ENCODE results near the gene LRRC8D.
A peak's percentile ranks its signal among the peaks of the same experiment; 100 is the strongest.

LRRC8D gene

DNA sequence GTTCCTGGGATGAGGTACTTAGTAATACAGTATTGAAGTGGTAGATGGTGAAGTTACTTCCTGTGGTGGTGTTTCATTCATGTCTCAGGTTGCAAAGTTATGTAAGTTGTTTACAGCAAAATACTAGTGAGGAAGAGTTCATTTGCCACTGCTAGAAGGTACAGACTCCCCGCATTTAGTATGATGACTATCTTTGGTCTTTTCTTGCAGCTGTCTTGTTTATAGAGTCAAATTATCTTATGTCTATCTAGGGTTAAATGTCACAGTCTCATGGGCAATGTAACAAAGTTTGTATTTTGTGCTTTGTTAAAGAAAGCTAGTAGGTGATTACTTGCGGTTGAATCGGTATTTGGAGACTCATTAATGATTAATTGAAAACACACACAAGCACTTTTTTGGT is 50.2 kb downstream of the LRRC8D start:
- DNase-seq (ENCODE audit: low spot score) = no peak

DNA sequence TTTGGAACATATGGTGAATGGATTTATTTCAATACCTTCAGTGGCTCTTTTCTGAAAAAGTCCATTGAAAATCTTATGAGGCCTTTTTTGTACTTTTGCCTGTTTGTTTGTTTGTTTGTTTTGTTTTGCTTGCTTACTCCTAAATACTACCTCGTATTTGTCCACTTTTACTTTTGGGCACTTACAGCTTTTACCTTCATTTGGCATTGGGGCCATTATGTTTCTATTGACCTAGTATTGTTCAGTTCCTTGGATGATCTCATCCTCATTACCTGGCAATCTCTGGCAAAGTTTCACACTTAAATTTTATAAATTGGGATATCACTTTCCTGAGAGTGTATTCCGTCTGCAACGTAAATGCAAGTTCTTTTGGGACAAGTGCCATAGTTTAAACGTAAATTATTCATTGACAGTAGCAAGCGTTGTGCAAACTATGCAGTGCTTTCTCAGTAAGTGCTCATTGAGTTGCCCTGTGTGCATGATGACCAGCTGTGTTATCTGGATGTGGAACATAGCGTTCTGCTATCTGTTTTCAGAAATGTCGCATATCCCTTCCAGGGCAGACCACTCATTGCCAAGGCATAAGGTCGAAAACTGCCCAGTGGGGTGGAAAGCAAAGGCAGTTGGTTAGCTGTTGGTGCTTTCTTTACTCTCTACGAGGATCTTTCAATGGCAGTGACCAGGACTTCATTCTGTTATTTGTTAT is 51.1 kb downstream of the LRRC8D start:
- DNase-seq (ENCODE audit: low spot score) = no peak

- DNase-seq (ENCODE audit: low spot score) = no peak
Observed at GRCh38 chr1:89872567-89872966, 51.7 kb downstream of the LRRC8D start.

GRCh38 chr1:89873288-89873687 is 52.5 kb downstream of the LRRC8D start:
- DNase-seq (ENCODE audit: low spot score) = no peak

GRCh38 chr1:89873770-89874169 is 52.9 kb downstream of the LRRC8D start:
- peak; percentile 60 for DNase-seq (ENCODE audit: low spot score)

DNA sequence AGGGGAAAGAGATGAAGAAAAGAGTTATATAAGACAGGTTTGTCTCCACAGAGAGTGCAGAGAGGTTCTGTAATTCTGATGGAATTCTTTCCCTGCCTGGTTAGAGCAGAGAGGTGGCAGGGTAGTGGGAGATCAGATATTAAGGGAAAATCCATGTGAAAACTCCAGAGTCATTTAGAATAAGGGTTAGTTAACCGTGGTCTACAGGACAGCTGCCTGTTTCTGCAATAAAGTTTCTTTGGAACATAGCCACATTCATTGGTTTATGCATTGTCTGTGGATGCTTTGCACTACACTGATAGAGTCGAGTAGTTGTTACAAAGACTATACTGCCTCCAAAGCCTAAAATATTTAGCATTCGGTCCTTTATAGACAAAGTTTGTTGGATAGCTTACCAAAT is 55.6 kb downstream of the LRRC8D start:
- DNase-seq (ENCODE audit: low spot score) = no peak

DNA sequence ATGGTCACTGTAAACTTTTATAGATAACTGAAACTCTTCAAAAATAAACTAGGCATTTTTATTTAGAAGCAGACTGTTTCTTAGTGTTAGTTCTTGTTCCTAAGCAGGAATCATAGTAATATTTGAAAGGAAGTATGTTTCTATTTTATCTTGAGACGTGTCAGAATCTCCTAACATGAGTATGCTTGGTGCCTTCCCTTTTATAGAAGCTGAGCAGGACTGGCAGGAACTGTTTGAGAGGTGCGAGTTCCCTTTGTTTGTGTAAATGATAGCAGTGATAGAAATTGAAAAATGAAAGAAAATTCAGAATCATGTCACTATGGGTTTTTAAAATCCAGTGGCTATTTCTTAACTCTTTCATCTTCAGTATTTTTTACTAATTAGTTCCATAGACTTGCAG is 56.9 kb downstream of the LRRC8D start:
- no peak for DNase-seq (ENCODE audit: low spot score)

GRCh38 chr1:89878256-89878655 is 57.4 kb downstream of the LRRC8D start:
- DNase-seq (ENCODE audit: low spot score) = no peak

DNA sequence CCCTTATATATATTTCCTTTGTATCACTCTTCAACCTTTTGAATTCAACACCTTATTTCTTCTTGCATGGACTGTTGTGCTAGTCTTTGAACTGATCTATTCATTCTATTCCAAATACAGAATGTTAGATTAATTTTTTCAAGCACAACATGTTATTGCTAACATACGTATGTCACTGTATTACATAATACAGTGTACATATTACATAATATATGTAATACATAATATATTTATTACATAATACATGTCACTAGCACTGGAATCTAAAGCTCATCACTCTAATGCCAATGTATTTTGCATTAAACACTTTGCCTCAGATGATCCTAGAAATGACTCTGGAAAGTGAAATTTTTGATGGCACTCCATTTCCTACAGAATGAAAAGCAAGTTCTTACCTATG is 59.8 kb downstream of the LRRC8D start:
- no peak for DNase-seq (ENCODE audit: low spot score)

DNA sequence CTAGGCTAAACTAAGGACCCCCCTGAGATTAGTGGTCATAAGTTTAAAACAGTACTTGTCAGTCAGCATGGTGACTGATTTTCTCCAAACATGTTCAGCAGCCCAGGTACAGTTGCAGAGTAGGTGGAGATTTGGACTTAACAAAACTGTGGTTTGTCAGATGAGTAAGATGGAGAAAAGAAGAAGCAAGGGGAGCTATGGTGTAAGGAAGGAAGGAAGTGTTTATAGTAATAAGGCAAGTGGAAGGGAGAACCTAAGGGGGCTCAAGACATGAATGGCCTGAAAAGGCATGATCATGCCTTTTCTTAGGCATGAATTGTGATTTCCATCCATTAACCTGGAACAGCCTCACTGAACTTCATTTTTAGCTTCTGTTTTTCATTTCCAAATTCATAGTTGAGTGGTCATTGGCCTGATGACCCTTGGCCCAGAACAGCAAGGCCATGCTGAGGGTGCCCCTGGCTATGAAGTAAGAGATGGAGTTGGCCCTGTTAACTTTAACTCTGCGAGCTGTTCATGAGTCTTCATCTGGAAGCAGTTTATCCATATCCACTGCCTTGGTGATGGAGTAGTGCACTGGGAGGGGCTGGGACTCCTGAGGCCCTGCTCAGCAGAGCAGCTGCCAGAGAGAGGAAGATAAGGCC is 60.7 kb downstream of the LRRC8D start:
- no peak for DNase-seq (ENCODE audit: low spot score)

DNA sequence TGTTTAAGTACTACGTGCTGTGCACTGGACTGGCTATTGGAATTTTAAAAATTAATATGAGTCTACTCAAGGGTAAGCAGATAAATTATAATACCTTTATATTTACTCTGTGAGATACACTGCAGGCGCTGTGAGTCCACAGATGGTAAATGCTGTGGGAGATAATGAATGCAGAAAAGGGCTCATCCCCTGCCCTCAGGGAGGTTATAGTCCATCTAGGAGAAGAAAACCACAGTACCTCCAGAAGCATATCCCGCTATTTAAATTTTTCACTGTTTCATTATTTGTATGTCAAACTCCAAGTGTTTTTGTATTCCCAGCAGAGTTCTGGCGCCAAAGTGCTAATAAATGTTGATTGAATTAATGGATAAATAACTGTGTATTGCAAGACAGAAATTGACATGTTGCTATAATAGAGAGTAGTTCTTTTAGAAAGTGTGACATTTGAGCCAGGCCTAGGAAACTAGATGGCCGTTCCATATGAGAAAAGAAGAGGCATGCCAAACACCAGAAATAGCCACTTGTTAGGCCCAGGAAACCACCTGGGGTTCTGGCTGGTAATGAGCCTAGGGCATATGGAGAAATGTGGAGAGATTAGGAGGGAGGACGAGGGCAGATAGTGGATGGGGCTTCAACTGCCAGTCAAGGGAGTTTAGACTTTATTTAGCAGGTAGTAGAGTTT is 61.7 kb downstream of the LRRC8D start:
- no peak for DNase-seq (ENCODE audit: low spot score)

- no peak for DNase-seq (ENCODE audit: low spot score)
Observed at GRCh38 chr1:89883030-89883379, 62.2 kb downstream of the LRRC8D start.

GRCh38 chr1:89884718-89885596 is 64.1 kb downstream of the LRRC8D start:
- peak; percentile 24 for DNase-seq (ENCODE audit: low spot score)

GRCh38 chr1:89887270-89887669 is 66.4 kb downstream of the LRRC8D start:
- peak; percentile 48 for DNase-seq (ENCODE audit: low spot score)

- no peak for DNase-seq (ENCODE audit: low spot score)
Observed at GRCh38 chr1:89887713-89888112, 66.9 kb downstream of the LRRC8D start.

DNA sequence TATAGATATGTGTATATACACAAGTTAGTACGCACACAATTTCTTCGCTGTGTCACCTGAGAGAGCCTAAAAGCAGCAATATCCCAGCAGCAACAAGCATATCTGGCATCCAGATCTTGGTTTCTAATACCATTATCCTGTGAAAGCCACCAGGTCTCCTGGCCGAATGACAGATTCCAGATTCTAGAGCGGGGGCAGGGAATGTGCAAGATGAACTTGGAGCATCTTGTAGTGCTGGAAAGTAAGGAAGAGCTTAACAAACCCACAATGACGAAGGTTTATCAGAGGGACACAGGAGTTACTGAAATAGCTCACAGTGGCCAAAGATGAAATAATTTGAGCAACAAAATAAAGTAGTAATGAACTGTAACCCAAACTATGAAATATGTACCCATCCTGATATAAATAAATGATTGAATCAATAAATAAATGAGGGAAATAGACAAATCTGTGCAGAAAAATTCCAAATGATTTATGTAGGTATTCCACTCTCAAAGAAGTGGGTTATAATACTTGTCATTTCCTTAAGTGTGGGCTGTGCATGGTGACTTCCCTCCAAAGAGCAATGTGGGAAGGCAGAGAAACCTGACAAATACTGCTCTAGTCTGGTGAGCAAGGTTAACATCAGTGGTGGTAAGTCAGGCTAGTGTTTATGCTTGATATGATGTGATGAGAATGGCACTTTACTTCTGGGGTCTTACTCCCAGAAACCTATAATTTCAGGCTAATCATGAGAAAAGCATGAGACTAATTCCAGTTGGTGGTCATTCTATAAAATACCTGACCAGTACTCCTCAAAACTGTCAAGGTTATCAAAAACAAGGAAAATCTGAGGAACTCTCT is 67.9 kb downstream of the LRRC8D start:
- DNase-seq (ENCODE audit: low spot score) = no peak

- no peak for DNase-seq (ENCODE audit: low spot score)
Observed at GRCh38 chr1:89889323-89889615, 68.4 kb downstream of the LRRC8D start.

GRCh38 chr1:89890085-89890752 is 69.4 kb downstream of the LRRC8D start:
- no peak for DNase-seq (ENCODE audit: low spot score)

DNA sequence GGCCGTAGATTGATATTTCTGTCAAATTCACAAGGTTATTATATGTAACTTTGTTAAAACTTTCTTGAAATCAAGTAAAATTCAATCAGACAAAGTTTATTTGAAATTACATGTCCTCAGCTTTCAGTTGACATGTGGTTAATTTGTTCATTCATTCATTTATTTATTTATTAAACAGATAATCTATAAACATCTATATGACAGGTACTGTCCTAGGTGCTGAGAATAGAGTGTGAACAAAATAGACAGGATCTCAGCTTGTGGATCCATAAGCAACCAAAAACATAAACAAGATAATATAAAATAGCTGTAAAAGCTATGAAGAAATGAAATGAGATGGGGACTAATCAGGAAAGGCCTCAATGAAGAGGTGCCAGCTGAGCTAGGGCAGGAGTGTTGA is 72.0 kb downstream of the LRRC8D start:
- DNase-seq (ENCODE audit: low spot score) = no peak

DNA sequence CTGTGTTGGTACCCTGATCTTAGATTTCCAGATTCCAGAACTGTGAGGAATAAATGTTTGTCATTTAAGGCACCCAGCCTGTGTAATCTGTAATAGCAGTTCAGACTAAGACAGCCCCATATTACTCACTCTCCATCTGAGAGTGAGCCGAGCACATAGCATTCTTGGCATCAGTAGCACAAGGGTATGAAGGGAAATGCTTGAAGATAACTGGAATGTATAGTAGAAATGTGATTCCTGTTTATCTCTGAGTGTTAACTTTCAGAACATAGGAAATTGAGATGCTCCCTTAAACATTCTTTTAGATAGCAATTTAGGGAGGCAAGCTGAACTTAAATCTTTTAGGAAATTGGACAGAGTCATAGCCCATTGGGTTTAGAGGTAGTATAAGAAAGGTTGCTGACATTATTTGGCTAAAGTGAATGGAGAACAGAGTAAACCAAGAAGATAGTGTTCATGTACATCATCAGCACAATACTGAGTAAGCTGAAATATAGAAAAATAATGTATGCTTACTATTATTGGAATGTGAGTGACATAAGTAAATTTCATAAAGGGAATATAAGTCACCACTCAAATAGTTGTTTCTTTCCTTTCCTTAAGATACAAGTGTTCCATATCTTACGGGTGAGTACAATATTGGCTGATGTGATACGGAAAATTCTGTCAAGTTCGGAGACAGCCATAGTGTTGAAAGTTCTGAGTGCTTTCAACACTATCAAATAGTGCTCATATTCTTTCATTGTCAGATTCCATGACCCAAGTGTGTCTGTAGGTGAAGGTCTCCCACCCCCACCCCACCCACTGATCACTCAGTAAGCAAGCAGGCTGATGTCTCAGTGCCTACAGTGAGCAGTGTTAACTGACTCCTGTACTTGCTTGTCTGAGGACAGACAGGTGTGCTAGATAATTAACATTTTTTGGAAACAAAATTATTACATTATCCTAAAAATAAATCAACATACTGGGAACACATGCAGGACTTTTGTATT is 73.7 kb downstream of the LRRC8D start:
- peak; percentile 74 for DNase-seq (ENCODE audit: low spot score)

Measured in GM03348 (cell line).